GM18909 (cell line): ENCODE results near the gene RNASEH2A.
A peak's percentile ranks its signal among the peaks of the same experiment; 100 is the strongest.

Experiments
- ATAC-seq: cut with Tn5 transposase; IDR thresholded peaks from one replicate; pipeline ENCODE4 v1.9.1; 2021; ENCODE audit warnings: mild to moderate bottlenecking; ENCODE audit not compliant: unreplicated experiment, poor library complexity

RNASEH2A gene

GRCh38 chr19:12806242-12807081, at the start of gene RNASEH2A:
Gene RNASEH2A (plus strand): TSS chr19:12806584. CDS start chr19:12806674, 90 bp downstream.
- ATAC-seq = peak; percentile 79

- ATAC-seq = no peak
Measured at GRCh38 chr19:12757544-12758274, 48.7 kb upstream of the RNASEH2A start.

- no peak for ATAC-seq
Measured at GRCh38 chr19:12759686-12760085, 46.7 kb upstream of the RNASEH2A start.

GRCh38 chr19:12763100-12763499, 43.3 kb upstream of the RNASEH2A start:
- no peak for ATAC-seq

GRCh38 chr19:12764698-12765097, 41.7 kb upstream of the RNASEH2A start:
- ATAC-seq = no peak

- no peak for ATAC-seq
Measured at GRCh38 chr19:12766051-12766521, 40.3 kb upstream of the RNASEH2A start.

- ATAC-seq = no peak
Measured at GRCh38 chr19:12767150-12767549, 39.2 kb upstream of the RNASEH2A start.

- no peak for ATAC-seq
Measured at GRCh38 chr19:12767666-12768065, 38.7 kb upstream of the RNASEH2A start.

GRCh38 chr19:12769689-12770088, 36.7 kb upstream of the RNASEH2A start:
- no peak for ATAC-seq

- ATAC-seq = no peak
Measured at GRCh38 chr19:12770922-12771321, 35.5 kb upstream of the RNASEH2A start.

- no peak for ATAC-seq
Measured at GRCh38 chr19:12772323-12772722, 34.1 kb upstream of the RNASEH2A start.

GRCh38 chr19:12773571-12773970, 32.8 kb upstream of the RNASEH2A start:
- no peak for ATAC-seq

- ATAC-seq = no peak
Measured at GRCh38 chr19:12774588-12775555, 31.5 kb upstream of the RNASEH2A start, which contains the start of gene HOOK2. Gene HOOK2 (minus strand): TSS chr19:12775552. CDS start chr19:12775449, 103 bp downstream.

GRCh38 chr19:12777217-12778016, 29.0 kb upstream of the RNASEH2A start:
- ATAC-seq = peak; percentile 40

GRCh38 chr19:12778017-12778904, 28.1 kb upstream of the RNASEH2A start:
- ATAC-seq = peak; percentile 18

GRCh38 chr19:12778905-12779161, 27.6 kb upstream of the RNASEH2A start:
- ATAC-seq = no peak

- no peak for ATAC-seq
Measured at GRCh38 chr19:12779162-12779993, 27.0 kb upstream of the RNASEH2A start.

- no peak for ATAC-seq
Measured at GRCh38 chr19:12782174-12782423, 24.3 kb upstream of the RNASEH2A start.
